Small intestine (tissue), 16 donors: ENCODE measurements around the gene KRTAP7-1. TPM values are rescaled to one million over a fixed set of nuclear protein-coding genes. Genes with fewer than 3 reads are reported as not detected.

ENCODE experiments used
- DNase-seq, 2 donors: peaks; one replicate each; pipeline versions ENCODE4 v3.0.0 to v3.0.0-alpha.2; 2013
- FAIRE-seq: peaks from 2 replicates; lab custom pipeline; 2012; peaks lifted over from hg19 to GRCh38; lab: Jason Lieb, UNC
- H3K27ac ChIP-seq, 3 donors: one replicate each; pipeline ENCODE4 v1.5.1; 2013; ENCODE audit warnings: low read length in 2 of 3, mild to moderate bottlenecking in 2 of 3, control low read depth in 1 of 3, inconsistent platforms in 1 of 3, low read depth in 1 of 3, moderate library complexity in 1 of 3
- H3K27me3 ChIP-seq, 3 donors: one replicate each; pipeline ENCODE4 v1.6.1; 2013; ENCODE audit warnings: low read length in 3 of 3, inconsistent platforms in 1 of 3; ENCODE audit not compliant: control insufficient read depth in 3 of 3, insufficient read depth in 3 of 3
- H3K36me3 ChIP-seq, 3 donors: one replicate each; pipeline ENCODE4 v1.6.1; 2013; ENCODE audit warnings: low read length in 3 of 3, inconsistent platforms in 1 of 3, low read depth in 1 of 3, mild to moderate bottlenecking in 1 of 3, moderate library complexity in 1 of 3; ENCODE audit not compliant: control insufficient read depth in 3 of 3, insufficient read depth in 2 of 3
- H3K4me1 ChIP-seq, 3 donors: one replicate each; pipeline ENCODE4 v1.6.1; 2013; ENCODE audit warnings: low read length in 2 of 3, inconsistent platforms in 1 of 3, low read depth in 1 of 3, mild to moderate bottlenecking in 1 of 3, moderate library complexity in 1 of 3; ENCODE audit not compliant: control insufficient read depth in 3 of 3, insufficient read depth in 2 of 3
- H3K4me3 ChIP-seq, 3 donors: one replicate each; pipeline ENCODE4 v1.5.1; 2013; ENCODE audit warnings: low read length in 3 of 3, control low read depth in 1 of 3, inconsistent platforms in 1 of 3, low read depth in 1 of 3, mild to moderate bottlenecking in 1 of 3, moderate library complexity in 1 of 3
- H3K9me3 ChIP-seq, 2 donors: one replicate each; pipeline ENCODE4 v1.6.1; 2013; ENCODE audit warnings: low read depth in 1 of 2, low read length in 1 of 2; ENCODE audit not compliant: control insufficient read depth in 2 of 2, insufficient read depth in 1 of 2
- WGBS, 3 donors: extraction: QIAGEN DNeasy Blood & Tissue Kit; methylation state at CpG; one replicate each; pipeline ENCODE4 v1.1.7; 2013; 5-methylcytosine and 5-hydroxymethylcytosine counted together
- long read RNA-seq, 10 donors: transcript quantifications; one replicate each; lab custom pipeline, GENCODE V29; 2026
- polyA plus RNA-seq, 4 donors: library from polyadenylated mRNA; stranded (reverse) in 3 of 4; unstranded in 1 of 4; fragments of 200-250 nt in 3 of 4; fragments of 120-200 nt in 1 of 4; gene quantifications; one replicate each; pipeline versions ENCODE4 v1.2.1 to v1.2.3, GENCODE V29; 2013
- donor health status: healthy with polysubstance abuse.
- donor health status: control.
- donor health status: control.
- donor health status: Bipolar disorder and iron deficiency.
- donor health status: healthy.

KRTAP7-1 gene, protein sequence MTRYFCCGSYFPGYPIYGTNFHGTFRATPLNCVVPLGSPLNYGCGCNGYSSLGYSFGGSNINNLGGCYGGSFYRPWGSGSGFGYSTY
- polyA plus RNA-seq = not detected
- long read RNA-seq, donor 1 = 0 reads
- long read RNA-seq, donor 2 = 0 reads
- long read RNA-seq, donor 3 = 0 reads
- long read RNA-seq, donor 4 = 0 reads
- long read RNA-seq, donor 5 = 0 reads
- long read RNA-seq, donor 6 = 0 reads
- long read RNA-seq, donor 7 = 0 reads
- long read RNA-seq, donor 8 = 0 reads
- long read RNA-seq, donor 9 = 0 reads
- long read RNA-seq, donor 10 = 0 reads

DNA sequence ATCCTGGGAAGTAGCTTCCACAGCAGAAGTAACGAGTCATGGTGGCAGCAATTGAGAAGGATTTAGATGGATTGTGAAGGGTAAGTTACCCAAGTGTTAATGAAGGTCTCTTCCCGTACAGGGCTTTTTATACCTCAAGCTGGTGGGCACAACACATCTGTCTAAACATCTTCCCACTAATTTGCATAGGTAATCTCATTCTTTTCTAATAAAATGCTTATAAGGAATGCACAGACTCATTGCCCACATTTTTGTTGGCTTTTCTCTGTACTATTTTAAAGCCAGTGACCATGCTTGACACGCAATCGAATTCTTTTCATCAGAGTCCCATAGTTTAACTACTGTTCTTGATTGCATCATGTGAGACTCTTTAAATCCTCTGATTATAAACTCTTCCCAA, at the start of gene KRTAP7-1:
Gene KRTAP7-1, minus strand, starts transcription at position 101 of the 400 bp plus-strand sequence. Its CDS starts 61 bp downstream, at position 40.
- H3K27me3 ChIP-seq = no peaks in the 10 kb centered on the region
- no peak for FAIRE-seq
- no peaks in the 10 kb centered on the region for H3K4me1 ChIP-seq
- no peak within 1 kb of the TSS for H3K27ac ChIP-seq
- peaks cover 2 to 4% of the 10 kb centered on the region in 2 donors for H3K9me3 ChIP-seq
- WGBS, 3 donors = 85 to 88% (median 87%) methylated on average over 4 of the region's 4 CpGs
- no peaks in the 10 kb centered on the region for H3K36me3 ChIP-seq
- no peak for DNase-seq
- no peak within 1 kb of the TSS for H3K4me3 ChIP-seq

DNA sequence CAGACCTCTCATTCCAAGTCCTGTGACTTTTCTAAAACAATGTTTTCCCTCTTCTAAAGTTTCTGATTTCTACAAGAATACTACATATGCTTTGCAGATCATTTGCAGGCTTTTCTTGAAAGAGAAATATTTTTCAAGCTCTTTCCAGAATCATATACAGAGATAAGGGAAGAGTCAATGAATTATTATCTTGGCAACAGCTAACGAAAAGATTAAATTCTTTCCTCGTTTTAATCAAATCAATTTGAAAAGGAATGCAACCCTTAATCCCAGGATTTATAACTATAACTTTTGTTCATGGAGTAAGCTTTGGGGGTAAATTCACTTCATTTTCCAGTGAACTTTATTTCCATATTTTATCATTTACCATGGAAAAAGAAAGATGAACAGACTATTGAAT, 45.0 kb upstream of the KRTAP7-1 start:
- H3K36me3 ChIP-seq = no peaks in the 10 kb centered on the region
- H3K4me3 ChIP-seq = no peak overlapping the region
- DNase-seq (no peak), FAIRE-seq (no peak)
- H3K4me1 ChIP-seq = no peaks in the 10 kb centered on the region
- no peaks in the 10 kb centered on the region for H3K27me3 ChIP-seq
- no peak overlapping the region for H3K27ac ChIP-seq
- no peaks in the 10 kb centered on the region for H3K9me3 ChIP-seq
- WGBS, 3 donors = 39 to 50% (median 49%) methylated on average over 2 of the region's 2 CpGs

DNA sequence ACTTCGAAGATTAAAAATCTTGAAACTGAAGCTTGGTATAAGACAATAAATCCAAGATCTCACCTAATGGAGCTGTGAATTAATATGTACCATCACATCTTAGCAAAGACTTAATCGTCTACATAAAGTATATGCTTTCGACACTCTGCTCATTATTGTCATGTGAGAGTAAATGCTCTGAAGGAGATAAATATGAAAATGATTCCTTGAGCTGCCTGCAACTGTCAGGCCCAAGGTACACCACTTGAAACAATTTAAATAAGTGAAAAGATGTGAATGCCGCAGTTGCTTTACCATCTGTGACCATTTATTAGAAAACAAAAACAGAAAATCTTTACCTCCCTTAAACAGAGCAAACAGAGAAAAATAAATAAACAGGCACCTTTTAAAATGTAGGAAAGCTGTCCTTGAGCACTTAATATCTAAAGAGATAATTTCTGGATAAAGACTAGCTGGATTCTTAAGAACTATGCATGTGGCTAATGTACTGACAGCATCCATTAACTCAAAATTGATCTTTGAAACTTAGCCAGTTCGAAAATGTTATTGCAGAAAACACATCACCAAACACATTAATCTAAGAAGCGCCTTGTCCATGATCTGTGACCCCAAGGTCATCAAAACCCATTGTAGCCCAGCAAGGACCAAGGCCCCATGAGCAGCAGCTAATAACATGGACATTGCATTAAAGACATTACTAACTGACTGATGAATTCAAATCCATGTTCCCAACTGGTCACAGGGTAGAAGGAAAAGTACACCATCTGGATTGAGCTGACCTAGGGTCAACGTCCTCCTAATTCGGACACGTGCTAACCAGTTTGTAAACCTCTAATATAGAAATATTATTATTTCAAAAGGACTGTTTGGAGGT, 18.3 kb upstream of the KRTAP7-1 start:
- 65 to 78% (median 72%) methylated on average over 9 of the region's 9 CpGs for WGBS, 3 donors
- Histone ChIP-seq H3K9me3 (no peaks in the 10 kb centered on the region), H3K36me3 (no peaks in the 10 kb centered on the region), H3K27ac (no peak overlapping the region), H3K27me3 (no peaks in the 10 kb centered on the region), H3K4me3 (no peak overlapping the region), H3K4me1 (no peaks in the 10 kb centered on the region)
- no peak for FAIRE-seq
- no peak for DNase-seq

DNA sequence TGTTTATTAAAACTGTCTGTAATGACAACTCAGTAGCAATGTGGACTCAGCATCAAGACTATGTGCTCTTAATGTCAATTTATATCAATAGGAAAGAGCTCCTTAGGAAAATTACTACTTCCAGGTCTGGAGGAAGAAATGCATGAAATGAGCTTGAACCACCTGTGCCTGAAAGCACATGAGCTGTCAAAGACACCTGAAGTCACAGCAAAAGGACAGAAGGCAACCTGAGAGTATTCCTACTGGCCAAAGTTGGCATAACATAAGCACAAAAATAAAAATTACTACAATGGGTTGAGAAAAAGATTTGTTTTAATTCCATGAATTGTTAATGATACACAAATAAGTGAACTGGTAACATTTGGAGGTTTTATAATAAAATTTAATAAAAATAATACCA, 13.4 kb upstream of the KRTAP7-1 start:
- Histone ChIP-seq H3K27me3 (no peaks in the 10 kb centered on the region), H3K36me3 (no peaks in the 10 kb centered on the region), H3K4me3 (no peak overlapping the region), H3K4me1 (no peaks in the 10 kb centered on the region), H3K9me3 (no peaks in the 10 kb centered on the region), H3K27ac (no peak overlapping the region)
- DNase-seq = no peak
- FAIRE-seq = no peak

DNA sequence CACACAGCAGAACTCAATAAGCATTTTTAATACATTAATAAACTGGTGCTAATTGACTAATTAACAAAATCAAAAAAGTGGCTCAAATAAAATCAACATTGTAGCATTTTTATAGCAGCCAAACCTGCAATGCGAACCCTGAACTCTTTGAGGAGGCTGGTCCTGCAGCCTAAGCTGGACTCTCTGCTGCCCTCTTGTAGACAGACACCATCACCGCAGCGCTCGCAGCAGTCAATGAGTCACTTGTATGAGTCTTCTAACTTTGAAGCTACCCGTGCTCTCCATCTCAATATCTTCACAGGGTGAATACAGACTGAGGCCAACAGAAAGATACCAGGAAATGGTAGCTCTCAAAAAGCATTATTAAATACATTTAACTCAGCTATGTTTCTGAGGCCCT, 9.7 kb upstream of the KRTAP7-1 start:
- H3K36me3 ChIP-seq = no peaks in the 10 kb centered on the region
- no peaks in the 10 kb centered on the region for H3K4me1 ChIP-seq
- H3K4me3 ChIP-seq = no peak overlapping the region
- DNase-seq (peak; percentile 10 to 19), FAIRE-seq (no peak)
- H3K9me3 ChIP-seq = no peaks in the 10 kb centered on the region
- WGBS, 3 donors = 18 to 30% (median 25%) methylated on average over 5 of the region's 5 CpGs
- H3K27me3 ChIP-seq = no peaks in the 10 kb centered on the region
- H3K27ac ChIP-seq = no peak overlapping the region

DNA sequence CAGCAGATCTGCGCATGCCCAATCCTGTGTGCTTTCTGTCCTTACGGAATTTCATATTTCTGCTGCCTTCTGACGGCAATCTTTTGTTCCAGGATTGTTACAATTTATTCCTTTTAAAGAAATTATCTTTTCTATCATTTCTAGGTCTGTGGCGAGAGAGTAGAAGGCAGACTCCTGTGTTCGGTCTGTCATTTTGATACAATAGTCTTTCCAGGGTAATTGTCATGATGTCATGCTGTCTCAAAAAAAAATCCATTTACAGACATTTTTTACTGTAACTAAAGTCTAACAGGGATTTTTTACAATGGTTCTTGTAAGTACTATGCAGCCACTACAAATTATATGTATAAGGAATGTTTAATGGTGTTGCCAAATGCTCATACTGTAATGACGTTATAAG, 9.0 kb upstream of the KRTAP7-1 start:
- no peaks in the 10 kb centered on the region for H3K36me3 ChIP-seq
- WGBS, 3 donors = 88 to 94% (median 93%) methylated on average over 6 of the region's 6 CpGs
- H3K9me3 ChIP-seq = peaks cover 0 to 1% of the 10 kb centered on the region in 2 donors
- H3K4me3 ChIP-seq = no peak overlapping the region
- no peak overlapping the region for H3K27ac ChIP-seq
- no peaks in the 10 kb centered on the region for H3K27me3 ChIP-seq
- H3K4me1 ChIP-seq = no peaks in the 10 kb centered on the region
- DNase-seq = no peak
- no peak for FAIRE-seq

DNA sequence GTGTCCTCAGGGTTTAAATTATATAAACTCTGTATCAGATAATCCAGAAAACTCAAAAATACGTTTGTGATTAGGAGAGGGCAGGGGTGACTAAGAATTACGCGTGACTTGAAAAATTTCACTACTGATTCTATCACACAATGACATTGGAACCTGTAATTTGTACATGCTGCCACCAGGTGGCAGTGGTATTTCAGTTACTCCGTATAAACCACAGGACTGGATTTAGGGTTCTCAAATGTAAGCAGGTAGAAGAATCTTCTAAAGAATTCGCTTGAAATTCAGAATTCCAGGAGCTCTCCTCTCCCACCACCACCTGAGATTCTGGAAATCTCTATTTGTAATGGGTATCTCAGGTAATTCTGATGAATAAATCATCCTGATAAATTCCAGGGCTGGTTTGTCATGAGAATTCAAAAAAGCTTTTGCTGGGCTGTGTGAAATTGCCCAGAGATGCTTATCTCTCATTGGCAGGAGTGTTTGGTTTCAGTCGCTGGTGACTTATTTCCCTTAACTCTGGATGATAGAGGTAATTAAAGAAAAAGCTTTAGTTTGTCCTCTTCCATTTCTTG, 1.7 kb upstream of the KRTAP7-1 start:
- DNase-seq (peak in 1 of 2 donors; percentile 7), FAIRE-seq (no peak)
- WGBS, 3 donors = 41 to 47% (median 44%) methylated on average over 6 of the region's 6 CpGs
- H3K4me3 ChIP-seq = no peak overlapping the region
- H3K36me3 ChIP-seq = no peaks in the 10 kb centered on the region
- no peaks in the 10 kb centered on the region for H3K4me1 ChIP-seq
- H3K27me3 ChIP-seq = no peaks in the 10 kb centered on the region
- H3K9me3 ChIP-seq = peaks cover 2 to 4% of the 10 kb centered on the region in 2 donors
- no peak overlapping the region for H3K27ac ChIP-seq

DNA sequence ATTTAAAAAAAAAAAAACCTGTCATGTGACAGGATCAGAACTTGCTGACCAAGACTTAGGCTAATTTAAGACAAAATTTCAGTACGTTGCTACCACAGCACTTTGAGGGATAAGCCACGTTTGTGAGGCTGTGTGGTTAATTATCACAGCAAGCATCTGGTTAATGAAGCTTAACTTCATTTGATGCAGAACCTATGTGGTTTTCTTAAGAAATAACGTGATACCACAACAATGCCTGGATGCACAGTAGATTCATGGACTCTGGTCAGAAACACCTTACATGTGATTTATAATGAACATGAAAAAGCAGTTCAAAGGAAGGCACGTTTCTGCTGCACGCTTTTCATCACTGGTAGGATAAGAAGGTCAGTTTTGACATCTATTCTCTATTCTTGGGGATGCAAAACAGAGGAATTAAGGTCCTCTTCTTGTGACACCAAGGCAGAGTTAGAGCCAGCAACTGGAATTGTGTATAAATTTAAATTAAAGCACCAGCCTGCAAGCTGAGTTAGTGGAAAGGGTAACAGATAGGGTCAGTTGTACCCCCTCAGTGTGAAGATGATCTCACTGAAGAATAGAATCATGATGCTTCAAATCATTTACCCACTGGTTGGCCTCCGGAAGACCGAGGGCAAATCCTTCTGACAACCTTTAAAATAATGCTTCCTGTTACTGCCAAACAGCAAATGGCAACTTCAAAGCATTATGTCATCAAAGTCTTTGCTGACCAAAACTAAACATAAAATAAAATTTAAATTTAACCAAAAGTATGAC, 10.5 kb downstream of the KRTAP7-1 start:
- 47 to 53% (median 52%) methylated on average over 7 of the region's 7 CpGs for WGBS, 3 donors
- Histone ChIP-seq H3K4me3 (no peak overlapping the region), H3K27me3 (no peaks in the 10 kb centered on the region), H3K27ac (no peak overlapping the region), H3K4me1 (no peaks in the 10 kb centered on the region), H3K9me3 (no peaks in the 10 kb centered on the region), H3K36me3 (no peaks in the 10 kb centered on the region)
- DNase-seq (no peak), FAIRE-seq (no peak)
